Suppressor macrophage (primary cell): ENCODE measurements around the gene FAH.
"Not testable (repeated sequence)": the region's sequence is repeated elsewhere in the genome, so short reads cannot be mapped to it uniquely, and the experiment has no call there.

Source experiments
- DNase-seq, 4 experiments: peaks; one replicate each; pipeline ENCODE4 v3.0.0-alpha.2; 2020 to 2022
- total RNA-seq, 17 experiments: gene quantifications; one replicate each; lab custom pipeline; 2026; ENCODE audit warnings: mixed read lengths in 6 of 17, inconsistent platforms in 3 of 17; lab: John Stamatoyannopoulos, UW

FAH gene
- 27.8 to 64.8 (median 47.8) reads per million in 17 experiments for total RNA-seq

DNA sequence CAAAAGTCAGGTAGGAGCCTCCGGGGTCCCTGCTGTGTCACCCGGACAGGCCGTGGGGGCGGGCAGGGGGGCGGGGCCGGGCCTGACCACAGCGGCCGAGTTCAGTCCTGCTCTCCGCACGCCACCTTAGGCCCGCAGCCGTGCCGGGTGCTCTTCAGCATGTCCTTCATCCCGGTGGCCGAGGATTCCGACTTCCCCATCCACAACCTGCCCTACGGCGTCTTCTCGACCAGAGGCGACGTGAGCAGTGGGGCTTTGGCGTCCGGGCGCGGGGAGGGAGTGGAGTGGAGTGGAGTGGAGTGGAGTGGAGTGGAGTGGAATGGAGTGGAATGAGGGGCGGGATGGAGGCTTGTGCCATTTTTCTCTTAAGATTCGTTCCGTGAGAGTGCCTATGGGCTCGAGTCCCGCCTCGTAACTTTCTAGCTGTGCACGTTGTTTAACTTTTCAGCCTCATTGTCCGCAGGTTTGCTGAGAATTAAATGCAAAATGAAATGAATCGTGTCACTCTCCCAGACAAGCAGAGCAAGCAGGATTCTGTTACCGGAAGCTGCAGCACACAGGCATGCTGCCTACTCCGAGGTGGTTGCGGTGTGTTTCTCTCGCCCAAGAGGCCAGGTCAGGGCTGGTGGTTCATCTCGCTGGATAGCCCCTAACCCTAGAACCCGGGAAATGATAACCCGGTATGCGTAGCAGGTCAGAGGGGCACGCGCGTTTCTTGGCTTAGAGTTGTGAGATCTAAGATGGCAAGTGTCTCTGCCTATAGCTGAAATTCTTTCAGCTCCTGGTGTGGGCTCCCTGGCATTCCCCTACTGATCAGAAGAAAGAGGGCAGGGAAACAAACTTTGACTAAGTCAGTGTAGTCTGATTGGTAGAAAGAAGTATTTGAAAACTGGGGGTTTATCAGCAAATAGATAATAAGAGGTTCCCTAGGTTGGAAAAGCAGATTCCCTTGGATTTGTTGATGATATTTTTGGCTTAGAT, at the start of gene FAH:
Gene FAH, plus strand, starts transcription at position 104 of the 981 bp plus-strand sequence. Its CDS starts 56 bp downstream, at position 160.
- peak; percentile 60 to 83 (median 75) for DNase-seq

DNA sequence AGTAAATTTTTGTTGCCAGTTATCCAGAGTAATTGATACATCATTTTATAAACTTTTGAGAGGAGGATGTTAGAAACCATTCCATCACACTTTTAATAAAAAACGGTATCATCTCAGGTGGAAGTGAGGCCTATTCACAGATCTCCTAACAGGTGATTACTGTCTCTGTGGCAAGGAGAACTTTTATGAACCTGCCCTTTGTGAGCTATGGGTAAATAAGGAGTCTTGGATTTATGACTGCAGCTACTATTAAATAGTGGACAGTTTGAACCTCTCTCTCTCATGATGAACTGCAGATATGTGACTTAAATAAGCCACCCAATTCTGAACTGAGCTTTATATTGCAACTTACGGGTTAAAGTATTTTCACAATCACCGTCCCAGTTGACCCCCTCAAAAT, 47.6 kb upstream of the FAH start:
- no peak for DNase-seq

DNA sequence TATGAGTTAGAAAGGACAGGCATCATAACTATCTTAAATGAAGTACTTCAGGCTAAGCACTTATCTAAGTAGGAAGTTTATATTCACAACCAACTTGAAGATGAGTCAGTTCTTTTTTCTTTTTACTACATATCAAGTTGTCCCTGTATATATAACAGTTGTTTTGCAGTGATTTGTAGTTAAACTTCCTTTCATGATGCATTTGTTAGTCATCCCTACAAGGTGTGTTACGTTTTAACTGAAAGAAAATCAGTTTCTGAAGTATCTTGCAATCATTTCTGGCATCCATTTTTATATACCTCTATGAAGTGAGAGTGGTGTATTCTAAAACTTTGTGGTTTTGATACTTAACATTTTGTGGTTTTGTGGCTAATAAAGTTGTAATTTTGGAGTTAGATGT, 47.2 kb upstream of the FAH start:
- DNase-seq, result no peak

DNA sequence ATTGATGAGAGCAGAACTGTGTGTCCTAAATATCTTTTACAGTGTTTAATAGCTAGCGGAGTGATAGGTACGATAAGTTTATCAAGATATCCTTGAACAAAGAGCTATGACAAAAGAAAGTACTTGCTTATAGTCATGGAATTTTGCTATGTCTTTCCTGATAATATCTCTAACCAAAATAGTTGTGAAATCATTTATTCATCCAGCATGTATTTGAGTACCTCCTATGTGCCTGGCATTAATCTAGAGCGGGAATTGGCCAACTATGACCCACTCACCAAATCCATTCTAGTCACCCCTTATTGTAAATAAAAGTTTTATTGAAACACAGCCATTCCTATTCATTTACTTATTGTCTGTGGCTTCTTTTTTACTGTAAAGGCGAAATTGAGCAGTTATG, 46.7 kb upstream of the FAH start:
- DNase-seq, result no peak

DNA sequence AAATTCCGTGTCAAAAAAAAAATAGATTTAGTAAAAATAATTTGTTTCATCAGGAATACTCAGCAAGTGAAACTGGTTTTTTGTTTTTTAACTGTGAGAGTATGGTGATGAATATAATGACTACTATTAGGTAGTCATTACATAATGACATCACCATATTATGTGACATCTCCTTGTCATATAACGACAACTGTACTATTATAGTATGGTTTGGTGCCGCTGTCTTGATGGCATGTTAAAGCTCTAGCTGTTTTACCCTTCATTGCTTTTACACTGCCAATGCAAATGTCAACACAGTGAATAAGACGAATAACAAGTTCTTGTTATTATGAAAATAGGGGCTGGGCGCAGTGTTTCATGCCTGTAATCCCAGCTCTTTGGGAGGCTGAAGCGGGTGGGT, 45.6 kb upstream of the FAH start:
- no peak for DNase-seq

DNA sequence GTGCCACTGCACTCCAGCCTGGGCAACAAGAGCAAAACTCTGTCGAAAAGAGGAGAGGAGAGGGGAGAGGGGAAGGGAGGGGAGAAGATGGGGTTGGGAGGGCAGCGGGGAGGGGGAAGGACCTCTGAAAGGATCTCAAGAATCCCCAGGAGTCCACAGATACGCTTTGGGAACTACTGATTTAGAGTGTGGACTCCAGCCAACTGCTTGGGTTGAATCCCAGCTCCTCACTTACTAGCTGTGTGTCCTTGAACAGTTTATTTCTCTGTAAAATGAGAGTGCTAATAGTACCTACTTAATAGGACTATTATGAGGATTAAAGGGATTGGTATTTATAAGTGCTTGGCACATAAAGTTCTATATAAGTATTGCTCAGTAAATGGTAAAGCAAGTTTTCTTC, 45.0 kb upstream of the FAH start:
- DNase-seq, result no peak

DNA sequence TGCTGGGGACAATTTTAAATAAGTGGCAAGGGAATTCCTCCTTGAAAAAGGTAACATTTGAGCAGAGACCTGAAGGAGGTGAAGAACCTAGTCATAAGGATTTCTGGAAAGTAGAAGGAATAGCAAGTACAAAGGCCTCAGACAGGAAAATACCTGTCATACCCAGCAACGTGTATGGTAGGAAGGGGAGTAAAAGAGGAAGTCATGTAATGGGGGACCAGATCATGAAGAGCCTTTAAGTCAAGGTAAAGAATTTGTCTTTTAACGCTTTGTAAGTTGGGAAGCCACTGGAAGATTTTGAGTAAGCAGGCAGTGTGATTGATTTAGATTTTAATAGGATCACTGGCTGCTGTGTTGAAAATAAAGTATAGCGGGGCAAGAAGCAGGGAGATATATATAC, 43.4 kb upstream of the FAH start:
- no peak for DNase-seq

DNA sequence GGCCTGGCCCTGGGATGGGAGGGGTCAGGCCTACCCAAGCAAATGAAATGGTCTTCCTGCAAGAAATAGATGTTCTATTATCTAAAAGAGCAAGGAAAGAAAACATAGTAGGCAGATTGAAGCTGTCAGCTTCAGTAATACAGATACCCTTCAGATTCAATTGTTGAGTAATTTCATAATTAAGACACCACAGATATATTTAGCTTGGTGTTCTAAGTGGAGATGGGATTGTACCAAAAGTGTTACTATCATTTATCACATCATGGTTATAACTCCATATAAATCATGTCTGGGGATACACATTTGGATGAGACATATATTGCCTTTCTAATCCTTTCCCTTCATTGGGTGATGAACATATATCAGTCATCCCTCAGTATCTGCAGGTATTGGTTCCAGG, 41.9 kb upstream of the FAH start:
- DNase-seq, result no peak

DNA sequence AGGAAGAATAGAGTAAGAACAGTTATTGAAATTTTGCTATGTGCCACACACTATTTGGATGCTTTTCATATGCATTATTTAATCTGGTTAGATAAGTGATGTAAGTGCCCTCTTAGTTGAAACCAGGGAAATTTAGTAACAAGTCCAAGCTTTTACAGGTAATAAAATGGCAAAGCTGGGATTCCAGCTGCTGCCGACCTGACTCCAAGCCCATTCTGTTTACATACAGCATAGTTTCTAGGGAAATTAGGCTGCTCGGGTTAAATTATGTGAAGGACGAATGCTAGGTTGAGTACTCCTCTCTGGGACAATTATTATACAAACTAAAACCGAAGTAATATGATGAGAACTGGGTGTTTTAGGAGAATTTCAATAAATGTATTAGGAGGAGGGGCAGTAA, 38.7 kb upstream of the FAH start:
- no peak for DNase-seq

DNA sequence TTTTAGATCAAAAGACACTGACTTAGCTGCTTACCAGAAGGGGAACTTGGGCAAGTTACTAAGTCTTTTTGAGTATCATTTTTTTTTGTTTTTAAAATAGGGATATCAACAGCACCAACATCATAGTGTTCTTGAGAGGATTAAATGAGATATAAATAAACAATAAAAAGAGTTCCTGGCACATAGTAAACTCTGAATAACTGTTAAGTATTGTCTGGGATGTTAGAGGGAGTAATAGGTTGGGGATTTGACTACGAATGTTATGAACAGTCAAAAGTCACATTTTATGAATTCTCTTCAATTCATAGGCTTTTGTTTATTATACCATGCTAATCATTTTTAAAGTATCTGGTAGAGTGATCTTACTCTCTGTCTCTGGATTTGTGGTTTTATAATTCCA, 37.8 kb upstream of the FAH start:
- peak in 2 of 4 experiments; percentile 28 to 46 for DNase-seq

DNA sequence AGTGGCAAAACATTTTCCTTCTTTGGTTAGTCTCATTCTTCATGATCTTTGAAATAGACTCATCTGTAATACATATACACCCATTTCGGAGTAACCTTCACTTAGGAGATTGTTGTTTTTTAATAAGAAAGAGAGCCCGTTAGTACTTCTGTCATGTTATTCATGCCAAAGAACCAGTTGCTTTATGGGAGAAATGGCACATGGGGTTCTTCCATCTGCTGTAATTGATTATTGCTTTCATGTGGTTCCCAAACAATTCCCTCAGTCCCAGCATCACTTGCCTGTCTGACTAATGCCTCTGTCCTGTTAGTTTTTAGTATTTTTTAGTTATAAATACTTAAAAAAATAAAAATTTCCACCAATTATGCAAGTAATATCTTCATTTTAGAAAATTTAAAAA, 33.8 kb upstream of the FAH start:
- DNase-seq, result no peak

DNA sequence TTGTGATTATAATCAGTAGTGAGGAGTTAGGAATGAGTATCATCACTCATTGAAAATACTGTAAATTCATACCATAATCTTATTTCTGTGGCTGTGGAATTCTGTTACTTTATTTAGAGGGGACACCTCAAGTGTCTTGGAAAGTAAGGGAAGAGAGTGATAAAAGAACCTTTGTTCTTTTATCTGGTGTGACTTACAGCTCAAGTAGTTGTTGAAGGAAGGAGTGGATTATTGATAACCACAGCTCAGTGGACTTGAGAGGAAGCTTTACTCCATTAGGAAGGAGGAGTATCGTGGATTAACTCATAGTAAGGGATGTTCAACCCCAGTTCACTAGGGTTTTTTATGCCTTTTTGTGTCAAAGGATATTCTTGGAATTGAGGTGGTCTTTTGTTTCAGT, 32.2 kb upstream of the FAH start:
- no peak for DNase-seq

DNA sequence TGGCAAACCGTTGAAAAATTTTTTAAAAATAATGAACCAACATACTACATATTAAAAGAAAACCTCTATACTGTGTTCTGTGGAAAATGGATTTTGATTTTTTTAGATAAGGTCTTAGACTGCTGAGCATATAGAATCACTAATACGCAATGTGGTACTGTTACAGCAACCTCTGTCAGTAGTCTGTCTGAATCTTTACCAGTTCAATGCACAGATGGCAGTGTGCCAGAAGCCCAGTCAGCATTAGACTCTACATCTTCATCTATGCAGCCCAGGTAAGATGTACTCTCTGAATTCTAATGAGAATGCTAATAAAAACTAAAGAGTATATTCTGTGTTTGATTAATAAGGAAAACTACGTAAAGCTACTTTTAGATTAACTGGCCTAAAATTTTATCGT, 31.3 kb upstream of the FAH start:
- DNase-seq, result no peak

DNA sequence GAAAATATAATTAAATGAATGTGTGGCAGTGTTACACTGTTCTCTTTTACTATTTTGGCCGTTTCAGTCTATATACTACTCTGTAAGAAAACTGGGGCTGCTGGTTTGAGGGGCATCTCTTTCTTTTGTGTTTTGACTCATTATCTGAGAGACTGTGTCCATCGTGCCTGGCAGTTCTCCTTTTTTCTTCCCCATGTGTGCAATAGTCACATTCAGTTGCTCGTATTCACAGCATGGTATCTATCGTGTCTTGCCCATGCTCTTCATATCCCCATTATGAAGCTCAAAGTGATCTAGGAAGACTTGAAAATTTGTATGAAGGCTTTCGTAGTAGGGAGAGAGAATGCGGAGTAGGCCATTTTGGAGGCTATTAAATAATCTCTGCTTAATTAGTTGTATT, 29.8 kb upstream of the FAH start:
- peak; percentile 30 to 60 (median 46) for DNase-seq

DNA sequence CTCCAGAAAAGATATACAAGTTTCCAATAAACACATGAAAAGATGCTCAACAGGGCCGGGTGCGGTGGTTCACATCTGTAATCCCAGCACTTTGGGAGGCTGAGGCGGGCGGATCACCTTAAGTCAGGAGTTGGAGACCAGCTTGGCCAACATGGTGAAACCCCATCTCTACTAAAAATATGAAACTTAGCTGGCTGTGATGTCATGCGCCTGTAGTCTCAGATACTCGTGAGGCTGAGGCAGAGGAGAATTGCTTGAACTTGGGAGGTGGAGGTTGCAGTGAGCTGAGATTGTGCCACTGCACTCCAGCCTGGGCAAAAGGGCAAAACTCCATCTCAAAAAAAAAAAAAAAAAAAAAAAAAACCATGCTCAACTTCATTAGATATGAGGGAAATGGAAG, 25.5 kb upstream of the FAH start:
- DNase-seq, result not testable (repeated sequence)

DNA sequence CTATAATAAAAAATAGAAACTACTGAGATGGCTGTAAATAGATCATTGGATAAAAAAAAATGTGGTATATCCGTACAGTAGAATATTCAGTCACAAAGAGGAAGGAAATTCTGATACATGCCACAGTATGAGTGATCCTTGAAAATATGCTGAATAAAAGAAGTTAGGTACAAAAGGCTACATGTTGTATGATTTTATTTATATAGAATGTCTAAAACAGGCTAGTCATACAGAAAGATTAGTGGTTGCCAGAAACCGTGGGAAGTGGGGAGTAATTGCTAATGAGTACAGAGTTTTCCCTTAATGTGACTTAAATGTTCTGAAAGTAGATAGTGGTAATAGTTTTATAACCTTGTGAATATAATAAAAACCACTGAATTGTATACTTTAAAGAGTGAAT, 24.9 kb upstream of the FAH start:
- DNase-seq, result peak in 2 of 4 experiments; percentile 12 to 19

DNA sequence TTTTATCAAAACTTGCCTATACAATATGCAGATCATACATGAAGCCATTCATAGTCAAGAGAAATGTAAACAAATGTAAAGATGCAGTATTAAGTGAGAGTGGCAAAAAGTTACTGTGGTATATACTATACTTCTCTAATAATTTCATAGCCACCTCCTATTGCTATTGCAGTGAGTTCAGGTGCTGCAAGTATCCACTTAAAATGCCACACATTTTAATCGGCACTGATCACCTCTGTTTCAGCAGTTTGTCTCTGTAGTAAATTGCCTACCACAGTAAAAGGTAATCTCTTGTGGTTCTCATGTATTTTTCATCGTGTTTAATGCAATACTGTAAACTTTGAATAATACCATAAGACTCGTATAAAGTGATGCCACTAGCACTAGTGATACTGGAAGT, 20.4 kb upstream of the FAH start:
- no peak for DNase-seq

DNA sequence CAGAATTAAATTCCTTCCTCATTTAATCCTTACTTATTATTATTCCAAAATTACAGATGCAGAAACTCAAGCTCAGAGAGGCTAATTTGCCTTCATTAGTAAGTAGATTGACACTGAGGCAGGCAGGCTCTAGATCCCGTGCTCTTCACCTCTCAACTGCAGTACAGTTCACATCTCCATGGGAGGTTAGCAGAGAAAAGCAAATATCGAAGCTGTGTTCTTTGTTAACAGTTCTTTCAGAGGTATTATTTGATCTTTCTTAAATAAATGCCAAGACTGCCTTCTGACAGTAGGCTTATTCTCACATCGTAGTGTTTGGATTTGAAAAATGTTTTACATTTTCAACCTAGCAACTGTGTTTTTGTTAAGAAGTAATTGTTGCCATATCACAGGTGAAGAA, 15.9 kb upstream of the FAH start:
- no peak for DNase-seq

DNA sequence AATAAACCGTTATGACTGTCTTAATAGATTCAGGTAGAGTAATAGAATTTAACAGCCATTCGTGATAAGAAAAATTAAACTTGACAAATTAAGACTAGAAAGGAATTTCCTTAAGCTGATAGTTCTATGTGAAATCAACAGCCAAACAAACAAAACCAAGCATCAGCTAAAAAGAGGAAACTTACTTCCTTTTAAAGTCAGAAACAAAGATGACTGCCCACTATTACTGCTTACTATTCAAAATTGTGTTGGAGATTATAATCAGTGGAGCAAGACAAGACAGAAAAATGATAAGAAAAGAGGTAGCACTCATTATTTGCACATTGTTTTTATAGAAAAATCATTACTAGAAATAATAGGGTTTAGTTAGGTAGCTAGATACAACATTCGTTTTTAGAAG, 13.8 kb upstream of the FAH start:
- peak in 2 of 4 experiments; percentile 41 to 57 for DNase-seq

DNA sequence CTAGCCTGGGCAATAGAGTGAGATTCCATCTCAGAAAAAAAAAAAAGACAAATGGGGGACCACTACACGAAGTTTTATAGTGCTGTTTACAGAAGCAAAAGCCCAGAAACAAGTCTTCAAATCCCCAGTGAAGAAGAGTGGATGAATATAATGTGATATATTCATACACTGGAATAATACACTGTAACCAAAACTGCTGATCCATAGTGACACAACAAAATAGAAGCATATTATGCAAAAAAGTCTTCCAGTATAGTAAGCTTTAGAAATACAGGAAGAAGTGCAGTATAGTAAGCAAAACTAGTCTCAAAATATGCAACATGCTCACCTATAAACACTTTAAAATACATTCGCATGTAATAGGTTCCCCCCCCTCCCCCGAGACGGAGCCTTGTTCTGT, 11.9 kb upstream of the FAH start:
- DNase-seq, result peak in 1 of 4 experiments; percentile 30

DNA sequence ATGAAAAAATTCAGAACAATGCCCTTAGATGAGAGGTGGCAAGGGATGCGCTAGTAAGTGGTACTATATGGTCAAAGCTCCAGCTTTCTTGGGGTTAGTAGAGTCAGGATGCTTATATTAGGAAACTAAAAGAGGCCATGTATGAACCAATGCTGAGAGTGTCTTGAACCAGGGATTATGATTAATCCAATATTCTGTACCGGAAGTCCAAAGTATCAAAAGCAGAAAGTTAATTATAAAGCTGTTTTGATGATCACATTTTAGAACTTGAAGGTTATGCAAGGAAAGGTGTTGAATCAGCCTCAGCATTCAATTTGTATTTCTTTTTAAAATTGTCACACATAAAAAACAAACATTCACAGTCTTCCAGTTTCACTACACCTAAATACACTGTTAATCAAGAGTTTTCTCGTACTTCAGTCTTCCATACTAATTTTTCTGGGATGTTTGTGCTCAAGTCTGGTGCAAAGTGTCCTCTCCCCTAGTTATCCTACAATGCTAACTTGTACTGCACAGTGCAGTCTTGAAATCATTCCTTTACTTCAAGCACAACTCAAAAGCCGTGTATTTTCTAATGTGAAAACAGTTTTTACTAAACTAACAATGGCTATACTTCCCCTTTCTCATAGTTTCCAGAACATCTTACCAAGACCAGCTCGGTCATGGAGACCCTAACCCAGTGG, 10.7 kb upstream of the FAH start:
- no peak for DNase-seq

DNA sequence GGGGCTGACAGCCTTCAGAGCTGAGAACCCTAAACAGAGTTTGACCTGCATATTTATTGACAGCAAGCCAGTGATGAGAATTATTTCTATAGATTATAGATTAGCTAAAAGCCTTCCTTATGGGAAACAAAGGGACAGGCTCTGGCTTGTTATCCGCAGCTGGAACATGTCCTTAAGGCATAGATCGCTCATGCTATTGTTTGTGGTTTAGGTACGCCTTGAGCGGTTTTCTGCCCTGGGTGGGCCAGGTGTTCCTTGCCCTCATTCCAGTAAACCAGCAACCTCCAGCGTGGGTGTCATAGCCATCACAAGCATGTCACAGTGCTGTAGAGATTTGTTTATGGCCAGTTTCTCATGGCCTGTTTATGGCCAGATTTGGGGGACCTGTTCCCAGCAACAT, 10.2 kb upstream of the FAH start:
- DNase-seq, result no peak

DNA sequence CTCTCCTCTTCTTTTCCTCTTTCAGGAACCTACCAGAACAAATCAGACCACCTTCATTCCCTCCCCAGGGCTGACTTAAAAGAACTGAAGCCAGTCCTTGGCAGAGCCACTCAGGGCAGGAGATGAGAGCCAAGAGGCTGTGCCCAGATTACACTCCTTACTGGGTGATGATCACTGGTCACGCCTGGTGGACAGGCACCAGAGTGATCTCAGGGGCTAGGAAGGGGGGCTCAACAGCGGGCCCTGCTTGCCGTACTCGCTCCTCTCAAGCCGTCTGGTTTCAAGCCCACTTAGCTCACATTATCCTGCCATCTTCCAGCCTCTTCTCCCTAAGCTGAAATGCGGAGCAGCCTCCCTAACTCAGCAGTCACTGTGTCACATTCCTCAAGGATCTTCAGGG, 1.7 kb upstream of the FAH start:
- no peak for DNase-seq

DNA sequence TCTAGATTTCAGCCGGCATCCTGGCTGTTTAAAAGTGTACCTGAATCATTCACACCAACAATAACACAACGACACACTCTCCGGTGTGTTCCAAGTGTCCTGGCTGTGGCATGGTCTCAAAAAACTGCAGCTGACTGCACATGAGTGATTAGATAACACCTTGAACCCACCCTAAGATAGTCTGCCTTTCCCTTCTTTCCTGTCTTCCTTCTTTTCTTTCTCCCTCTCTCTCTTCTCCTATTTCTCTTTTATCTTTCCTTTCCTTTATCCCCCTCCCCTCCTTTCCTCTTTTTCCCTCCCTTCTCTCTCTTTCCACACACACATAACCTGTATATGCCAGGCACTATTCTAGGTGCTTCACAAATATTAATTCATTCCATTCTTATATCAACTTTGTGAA, 1.2 kb upstream of the FAH start:
- DNase-seq, result no peak
